ENCODE measurements around the gene CELF4.

DNA sequence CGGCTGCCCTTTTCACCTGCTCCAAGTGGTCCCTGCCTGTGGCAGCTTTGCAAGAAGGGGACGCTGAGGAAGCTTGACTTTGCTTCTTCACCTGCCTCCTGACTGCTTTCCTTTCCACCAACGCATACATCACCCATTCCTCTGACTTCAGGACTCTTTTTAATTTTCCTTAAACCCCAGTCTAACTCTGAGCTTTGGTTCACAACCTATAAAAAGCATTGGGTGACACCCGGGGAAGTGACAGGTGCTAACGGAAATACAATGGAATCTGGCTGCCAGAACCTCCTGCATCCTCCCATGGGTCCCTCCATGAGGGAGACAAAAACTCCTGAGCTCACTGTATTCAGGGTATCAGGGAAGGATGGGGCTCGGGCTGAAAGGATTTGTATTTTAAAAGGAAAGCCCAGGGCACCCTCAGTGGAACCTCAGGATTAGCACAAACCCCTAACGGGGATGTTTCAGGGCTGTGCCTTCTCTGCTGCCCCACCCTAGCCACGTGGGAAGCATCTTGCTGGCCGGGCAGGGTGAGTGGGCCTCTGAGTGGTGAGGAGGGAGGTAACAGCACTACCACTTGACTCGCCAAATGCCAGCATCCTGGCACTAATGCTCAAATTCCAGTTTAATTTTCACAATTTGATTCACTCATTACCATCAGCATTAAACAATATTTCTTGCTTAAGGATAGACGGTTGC lies 284.8 kb downstream of the CELF4 start:
- TF ChIP-seq, protein P1, sequence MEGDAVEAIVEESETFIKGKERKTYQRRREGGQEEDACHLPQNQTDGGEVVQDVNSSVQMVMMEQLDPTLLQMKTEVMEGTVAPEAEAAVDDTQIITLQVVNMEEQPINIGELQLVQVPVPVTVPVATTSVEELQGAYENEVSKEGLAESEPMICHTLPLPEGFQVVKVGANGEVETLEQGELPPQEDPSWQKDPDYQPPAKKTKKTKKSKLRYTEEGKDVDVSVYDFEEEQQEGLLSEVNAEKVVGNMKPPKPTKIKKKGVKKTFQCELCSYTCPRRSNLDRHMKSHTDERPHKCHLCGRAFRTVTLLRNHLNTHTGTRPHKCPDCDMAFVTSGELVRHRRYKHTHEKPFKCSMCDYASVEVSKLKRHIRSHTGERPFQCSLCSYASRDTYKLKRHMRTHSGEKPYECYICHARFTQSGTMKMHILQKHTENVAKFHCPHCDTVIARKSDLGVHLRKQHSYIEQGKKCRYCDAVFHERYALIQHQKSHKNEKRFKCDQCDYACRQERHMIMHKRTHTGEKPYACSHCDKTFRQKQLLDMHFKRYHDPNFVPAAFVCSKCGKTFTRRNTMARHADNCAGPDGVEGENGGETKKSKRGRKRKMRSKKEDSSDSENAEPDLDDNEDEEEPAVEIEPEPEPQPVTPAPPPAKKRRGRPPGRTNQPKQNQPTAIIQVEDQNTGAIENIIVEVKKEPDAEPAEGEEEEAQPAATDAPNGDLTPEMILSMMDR (conservative IDR thresholded peaks at IDR 0.05; ENCODE audit: low read depth, low read length) = no peak
- TF ChIP-seq EZH2 (IDR thresholded peaks at IDR 0.05; ENCODE audit: low read length, unreplicated experiment) = no peak

Data from PC-3 (cell line).